HG03103 (cell line): Measurements from ENCODE around the gene SYF2.
"Not testable (repeated sequence)": the region's sequence is repeated elsewhere in the genome, so short reads cannot be mapped to it uniquely, and the experiment has no call there.

Source experiments
- ATAC-seq: cut with Tn5 transposase; IDR thresholded peaks from one replicate; pipeline ENCODE4 v1.9.1; 2021; ENCODE audit warnings: low read depth; ENCODE audit not compliant: unreplicated experiment

Gene SYF2

DNA sequence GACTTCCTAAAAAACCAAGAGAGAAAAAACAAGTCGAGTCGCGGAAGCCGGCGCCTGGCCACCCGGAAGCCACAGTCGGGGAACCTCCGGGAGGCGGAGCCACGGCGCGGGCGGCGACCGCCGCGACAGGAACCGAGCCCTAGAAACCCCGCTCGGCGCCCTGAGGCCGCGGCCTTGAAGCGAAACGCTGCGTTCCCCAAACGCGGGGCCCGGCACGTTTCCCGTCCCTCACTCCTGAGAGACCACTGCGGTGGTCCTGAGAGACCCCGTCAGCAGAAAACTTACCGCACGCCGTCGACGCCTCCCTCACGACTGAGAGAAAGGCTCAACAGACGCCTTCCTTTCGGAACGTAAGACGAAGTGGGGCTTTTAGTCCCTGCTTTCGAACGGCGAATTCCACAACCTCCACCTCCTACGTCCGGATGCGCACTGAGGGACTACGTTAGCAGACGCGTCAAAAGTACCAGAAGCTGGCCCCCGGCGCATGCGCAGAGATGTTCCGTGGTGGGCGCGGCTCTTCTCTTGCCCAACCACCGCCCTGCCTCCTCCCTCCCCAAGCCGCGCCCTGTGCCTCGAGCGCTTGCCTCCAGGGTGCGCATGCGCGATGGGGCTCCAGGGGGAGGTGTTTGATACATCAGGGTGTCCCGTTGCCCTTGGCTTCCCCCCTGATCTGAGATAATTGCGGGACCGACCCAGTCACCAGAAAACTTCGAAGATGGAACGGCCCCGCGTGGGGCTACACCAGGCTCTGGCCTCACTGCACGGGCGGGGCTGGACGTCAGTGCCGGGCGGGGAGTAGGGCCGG lies 14.9 kb upstream of the SYF2 start, which contains the start of gene RSRP1:
Gene RSRP1, minus strand, starts transcription at position 431 of the 805 bp plus-strand sequence. CDS start 491 bp downstream, outside the sequence.
- ATAC-seq = peak; percentile 86

DNA sequence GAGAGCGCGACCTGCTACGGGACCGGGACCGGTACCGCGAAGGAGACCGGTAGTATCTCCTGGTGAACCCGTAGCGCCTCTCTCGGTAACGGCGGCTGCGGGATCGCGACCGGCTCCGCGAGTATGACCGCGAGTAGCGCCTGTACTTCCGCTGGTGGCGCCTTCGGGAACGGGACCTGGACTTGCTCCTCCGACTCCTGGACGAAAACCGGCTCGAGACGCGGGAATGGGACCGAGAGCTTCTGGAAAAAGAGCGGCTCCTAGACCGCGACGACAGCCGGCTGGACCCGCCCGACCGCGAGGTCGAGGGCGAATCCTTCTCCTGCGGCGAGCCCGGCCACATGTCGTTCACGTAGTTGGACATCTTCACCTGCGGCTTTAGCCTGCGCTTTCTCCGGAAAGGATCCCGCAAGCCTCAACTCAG lies 14.3 kb upstream of the SYF2 start:
- ATAC-seq = no peak

DNA sequence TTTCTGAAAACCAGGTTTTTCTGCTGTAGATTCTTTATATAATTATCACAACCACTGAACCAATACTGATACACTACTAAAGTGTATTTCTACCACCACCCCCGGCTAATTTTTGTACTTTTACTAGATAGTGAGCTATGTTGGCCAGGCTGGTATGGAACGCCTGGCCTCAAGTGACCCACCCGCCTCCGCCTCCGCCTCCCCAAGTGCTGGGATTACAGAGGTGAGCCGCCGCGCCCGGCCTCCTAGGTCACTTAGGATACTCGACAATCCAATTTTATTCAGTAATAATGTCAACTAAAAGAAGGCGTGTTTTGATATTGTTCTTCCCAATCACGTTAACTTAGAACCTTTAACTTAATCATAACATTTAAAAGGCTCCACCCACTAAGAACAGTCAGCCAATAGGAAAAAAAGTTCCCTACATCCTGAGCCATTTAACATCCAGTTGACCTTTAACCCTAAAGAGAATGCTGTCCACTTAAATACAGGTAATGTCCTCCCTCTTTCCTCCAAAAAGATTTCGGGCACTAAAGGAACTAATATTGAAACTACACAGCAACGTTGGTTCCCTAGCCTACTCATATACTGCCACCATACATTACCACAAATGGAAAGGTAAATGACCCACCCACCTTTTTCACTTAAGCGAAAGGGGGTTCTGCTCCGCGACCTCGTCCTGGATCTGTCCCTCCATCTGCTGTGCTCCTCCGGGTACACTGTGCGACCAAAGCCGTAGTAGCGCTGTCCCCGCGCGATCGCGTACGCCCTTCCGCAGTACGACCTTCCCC lies 13.7 kb upstream of the SYF2 start:
- no peak for ATAC-seq

DNA sequence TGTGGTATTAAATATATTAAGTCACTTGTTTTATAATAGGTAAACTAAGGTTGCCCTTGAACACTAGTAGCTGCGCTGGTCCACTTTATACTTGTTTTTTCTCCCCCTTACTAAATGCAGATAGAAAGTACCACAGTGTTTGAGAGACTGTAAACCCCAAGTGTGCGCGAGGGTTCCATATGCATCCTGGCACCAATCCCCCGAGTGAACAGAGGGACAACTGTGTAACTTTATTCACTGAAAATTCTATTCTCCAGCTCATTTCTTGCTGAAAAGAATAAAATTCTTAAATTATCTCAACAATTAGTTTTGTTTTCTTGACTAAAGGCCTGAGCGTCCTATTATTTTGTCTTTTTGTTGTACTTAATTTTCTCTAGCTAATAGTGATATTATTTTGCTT lies 13.1 kb upstream of the SYF2 start:
- ATAC-seq = no peak

DNA sequence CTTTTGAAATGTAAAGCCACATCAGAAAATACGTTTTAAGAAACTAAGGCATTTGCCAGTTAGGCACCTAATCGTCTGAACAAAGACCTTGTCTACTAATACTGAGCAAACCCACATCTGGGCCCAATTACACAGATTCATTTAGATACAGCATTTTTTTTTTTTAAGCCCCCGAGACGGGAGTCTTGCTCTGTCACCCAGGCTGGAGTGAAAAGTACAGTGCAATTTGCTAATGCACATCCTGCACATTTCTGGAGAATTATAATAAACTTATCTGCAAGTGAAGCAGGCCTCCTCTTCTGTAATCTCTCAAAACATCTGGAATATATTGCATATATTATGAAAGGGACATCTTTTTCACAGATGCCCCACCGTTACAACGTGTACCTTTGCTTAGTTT lies 11.6 kb upstream of the SYF2 start:
- no peak for ATAC-seq

DNA sequence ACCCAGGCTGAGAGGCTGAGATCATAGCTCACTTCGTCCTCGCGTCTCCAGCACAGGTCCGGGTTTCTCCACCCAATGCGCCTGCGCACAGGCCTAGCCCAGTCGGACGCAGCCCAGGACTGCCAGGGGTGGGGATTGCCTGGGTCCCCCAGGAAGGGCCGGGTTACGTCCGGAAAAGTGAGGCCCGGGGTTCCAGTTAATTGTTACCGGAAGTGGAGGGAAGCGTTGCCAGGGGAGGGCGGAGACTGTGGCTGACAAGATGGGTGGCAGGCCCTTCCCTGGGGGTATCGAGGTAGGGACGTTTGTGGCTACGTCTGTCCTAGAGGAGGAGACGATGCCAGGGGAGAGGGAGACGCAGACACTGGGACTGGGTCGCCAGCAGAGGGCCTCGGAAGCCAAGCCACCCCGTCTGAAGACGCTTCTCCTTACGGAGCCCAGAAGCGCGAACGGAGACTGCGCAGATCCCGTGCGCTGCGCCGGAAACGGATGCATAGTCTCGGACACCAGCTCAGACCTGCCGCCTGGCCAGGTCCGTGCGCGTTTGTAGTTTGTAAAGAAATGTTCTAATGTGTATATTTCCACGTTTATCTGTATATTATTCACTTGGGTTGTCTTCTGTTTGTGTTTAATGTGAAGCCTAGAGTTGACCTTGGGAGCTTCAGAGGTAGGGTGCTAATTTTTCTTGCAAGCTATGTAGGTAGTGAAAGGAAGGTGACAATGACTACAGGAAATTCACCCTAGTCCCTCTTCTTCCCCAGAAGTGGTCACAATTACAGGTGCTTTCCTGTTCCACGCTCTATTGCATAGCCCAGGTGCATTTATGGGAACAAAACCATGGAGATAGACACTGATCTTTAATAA lies 7.6 kb upstream of the SYF2 start:
- ATAC-seq = peak; percentile 59

GRCh38 chr1:25238046-25238445 lies 5.7 kb upstream of the SYF2 start:
- ATAC-seq = no peak

- ATAC-seq = not testable (repeated sequence)
Observed at GRCh38 chr1:25236261-25236660, 4.0 kb upstream of the SYF2 start.

GRCh38 chr1:25235411-25235810 lies 3.1 kb upstream of the SYF2 start:
- ATAC-seq = not testable (repeated sequence)

GRCh38 chr1:25232866-25233784 lies 823 bp upstream of the SYF2 start:
- peak; percentile 43 for ATAC-seq

DNA sequence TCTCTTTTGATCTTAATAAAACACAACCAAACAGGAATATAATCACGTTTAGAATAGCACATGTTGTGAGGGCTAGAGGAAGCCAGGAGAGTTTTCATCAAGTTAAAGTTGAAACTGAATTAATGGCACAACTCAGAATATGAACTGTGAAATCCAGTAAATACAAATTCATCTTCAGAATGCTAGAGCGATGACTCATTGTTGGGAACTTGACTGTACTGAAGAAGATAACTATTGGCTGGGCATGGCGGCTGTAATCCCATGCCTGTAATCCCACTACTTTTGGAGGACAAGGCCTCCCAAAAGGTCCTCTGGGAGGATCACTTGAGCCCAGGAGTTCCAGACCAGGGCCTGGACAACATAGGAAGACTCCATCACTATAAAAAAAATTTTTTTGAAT lies 8.8 kb downstream of the SYF2 start:
- ATAC-seq = no peak

GRCh38 chr1:25222606-25223005 lies 9.7 kb downstream of the SYF2 start:
- no peak for ATAC-seq

- no peak for ATAC-seq
Observed at GRCh38 chr1:25220666-25221065, 11.6 kb downstream of the SYF2 start.

- ATAC-seq = no peak
Observed at GRCh38 chr1:25219661-25220251, 12.5 kb downstream of the SYF2 start.

DNA sequence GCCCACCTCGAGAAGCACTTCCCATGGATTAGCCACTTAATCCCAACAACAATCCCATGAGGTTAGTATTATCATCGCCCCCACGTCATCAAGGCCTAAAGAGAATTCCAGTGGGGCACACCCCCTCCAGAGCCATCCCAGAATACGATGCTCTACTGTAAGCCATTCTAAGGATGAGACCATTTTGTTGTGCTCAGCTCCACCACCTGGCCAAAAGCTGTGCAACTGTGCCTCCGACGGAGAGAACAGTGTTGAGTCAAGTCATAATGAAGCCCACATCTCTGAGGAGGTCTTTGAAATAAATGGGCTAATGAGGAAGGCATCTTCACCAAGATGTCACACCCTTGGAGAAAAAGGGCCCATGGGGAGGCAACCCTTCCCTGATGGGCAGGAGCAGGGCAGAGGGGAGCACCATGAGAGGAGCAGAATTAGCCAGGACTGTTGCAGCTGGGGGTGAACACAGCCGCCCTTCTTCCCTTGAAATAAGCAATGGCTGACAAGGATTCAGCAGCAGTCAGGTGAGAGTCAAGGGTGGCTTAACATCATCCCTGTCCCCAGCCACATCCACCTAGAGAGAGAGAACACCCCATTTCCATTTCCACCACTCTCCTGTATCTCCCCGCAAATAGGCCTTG lies 14.6 kb downstream of the SYF2 start:
- no peak for ATAC-seq

DNA sequence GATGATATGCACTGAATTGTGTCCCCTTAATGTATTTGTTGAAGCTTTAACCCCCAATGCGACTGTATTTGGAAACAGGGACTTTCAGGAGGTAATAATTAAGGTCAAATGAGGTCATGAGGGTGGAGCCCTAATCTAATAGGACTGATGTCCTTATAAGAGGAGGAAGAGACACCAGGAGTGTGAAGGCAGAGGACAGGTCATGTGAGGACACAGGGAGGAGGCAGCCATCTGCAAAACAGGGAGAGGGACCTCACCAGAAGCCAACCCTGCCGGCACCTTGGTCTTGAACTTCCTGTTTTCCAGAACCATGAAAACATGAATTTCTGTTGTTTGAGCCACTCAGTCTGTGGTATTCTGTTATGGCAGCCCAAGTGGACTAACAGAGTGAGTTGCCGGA lies 15.3 kb downstream of the SYF2 start:
- ATAC-seq = no peak

DNA sequence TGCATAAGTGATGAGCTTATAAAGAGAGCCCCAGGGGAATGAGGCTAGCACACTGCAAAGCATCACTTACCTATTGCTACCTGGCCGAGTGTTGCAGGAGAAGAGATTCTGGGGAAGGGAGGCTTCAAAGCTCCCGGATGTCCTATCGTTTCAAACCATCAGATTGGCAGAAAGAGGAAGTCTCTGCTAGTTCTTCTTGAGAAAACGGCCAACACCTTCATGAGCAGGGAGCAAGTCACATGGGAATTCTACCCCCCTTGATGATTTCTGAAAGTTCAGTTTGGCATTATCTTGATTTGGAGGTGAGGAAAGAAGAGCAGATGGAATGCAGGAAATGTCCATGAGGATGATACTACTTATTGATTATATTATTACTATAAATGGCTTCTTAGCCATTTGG lies 16.2 kb downstream of the SYF2 start:
- ATAC-seq = no peak

DNA sequence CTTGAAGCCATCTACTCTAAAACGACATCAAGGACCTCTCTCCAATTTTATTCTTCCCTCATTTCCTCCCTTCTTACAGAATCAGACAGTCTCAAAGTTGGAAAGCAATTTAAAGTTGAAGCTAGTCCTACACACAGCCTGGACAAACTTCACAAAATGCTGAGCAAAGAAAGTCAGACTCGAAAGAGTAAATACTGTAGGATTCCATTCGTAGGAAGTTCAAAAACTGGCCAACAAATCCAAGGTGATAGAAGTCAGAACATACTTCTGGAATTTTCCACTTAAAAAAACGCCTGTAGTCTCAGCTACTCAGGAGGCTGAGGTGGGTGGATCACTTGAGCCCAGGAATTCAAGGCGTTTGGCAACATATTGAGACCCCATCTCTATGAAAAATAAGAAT lies 19.6 kb downstream of the SYF2 start:
- no peak for ATAC-seq

DNA sequence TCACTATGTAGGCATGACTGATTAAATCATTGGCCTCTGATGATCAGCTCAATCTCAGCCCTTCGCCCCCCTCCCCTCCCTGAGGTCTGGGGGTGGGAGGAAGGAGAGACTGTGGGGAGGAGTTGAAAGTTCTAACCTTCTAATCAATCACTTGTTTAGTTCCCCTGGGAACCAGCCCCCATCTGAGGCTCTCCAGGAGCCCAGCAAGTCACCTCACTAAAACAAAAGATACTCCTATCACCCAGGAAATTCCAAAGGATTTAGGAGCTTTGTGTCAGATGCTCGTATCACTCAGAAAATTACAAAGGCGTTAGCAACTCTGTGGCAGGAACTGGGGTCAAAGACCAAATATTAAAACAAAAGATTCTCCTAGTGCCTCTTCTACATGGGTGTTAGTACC lies 21.6 kb downstream of the SYF2 start:
- no peak for ATAC-seq
